ENCODE results near the gene GSTP1.
"Not testable (repeated sequence)": the region's sequence is repeated elsewhere in the genome, so short reads cannot be mapped to it uniquely, and the experiment has no call there.

Gene GSTP1

DNA sequence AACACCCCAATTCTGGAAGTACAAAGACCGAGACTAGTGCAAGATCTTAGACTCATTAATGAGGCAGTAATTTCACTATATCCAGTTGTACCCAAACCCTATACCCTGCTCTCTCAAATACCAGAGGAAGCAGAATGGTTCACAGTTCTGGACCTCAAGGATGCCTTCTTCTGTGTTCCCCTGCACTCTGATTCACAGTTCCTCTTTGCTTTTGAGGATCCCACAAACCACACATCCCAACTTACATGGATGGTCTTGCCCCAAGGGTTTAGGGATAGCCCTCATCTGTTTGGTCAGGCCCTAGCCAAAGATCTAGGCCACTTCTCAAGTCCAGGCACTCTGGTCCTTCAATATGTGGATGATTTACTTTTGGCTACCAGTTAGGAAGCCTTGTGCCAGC, 40.2 kb downstream of the GSTP1 start:
- not testable (repeated sequence) for H3K4me3 ChIP-seq (ENCODE audit: low read depth, low read length)

DNA sequence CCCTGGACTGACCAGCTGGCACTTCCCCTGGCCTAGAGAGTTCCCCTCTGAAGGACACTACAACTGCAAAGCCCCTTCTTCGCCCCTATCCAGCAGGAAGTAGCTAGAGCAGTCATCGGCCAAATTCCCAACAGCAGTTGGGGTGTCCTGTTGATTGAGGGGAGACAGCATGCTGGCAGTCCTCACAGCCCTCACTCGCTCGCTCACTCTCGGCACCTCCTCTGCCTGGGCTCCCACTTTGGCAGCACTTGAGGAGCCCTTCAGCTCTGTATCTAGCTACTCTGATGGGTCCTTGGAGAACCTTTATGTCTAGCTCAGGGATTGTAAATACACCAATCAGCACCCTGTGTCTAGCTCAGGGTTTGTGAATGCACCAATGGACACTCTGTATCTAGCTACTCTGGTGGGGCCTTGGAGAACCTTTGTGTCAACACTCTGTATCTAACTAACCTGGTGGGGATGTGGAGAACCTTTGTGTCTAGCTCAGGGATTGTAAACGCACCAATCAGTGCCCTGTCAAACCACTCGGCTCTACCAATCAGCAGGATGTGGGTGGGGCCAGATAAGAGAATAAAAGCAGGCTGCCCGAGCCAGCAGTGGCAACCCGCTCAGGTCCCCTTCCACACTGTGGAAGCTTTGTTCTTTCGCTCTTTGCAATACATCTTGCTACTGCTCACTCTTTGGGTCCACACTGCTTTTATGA, 42.7 kb downstream of the GSTP1 start:
- not testable (repeated sequence) for H3K4me3 ChIP-seq (ENCODE audit: low read depth, low read length)

DNA sequence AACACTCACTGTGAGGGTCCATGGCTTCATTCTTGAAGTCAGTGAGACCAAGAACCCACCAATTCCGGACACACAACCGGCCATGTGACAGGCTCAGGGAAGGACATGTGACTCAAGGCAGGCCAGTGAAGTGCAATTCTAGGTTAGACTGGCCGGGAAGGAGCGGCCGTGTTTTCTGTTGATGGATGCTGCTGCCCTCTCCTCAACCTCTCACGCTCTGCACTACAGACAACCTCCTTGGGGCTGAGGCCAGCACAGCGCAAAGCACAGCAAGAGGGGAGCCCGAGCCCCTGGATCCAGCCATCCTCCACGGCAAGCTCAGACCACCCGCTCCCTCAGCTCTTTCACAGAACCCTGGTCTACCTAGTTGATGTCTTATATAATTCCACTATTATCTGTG, 43.4 kb downstream of the GSTP1 start:
- TF ChIP-seq, protein P1, sequence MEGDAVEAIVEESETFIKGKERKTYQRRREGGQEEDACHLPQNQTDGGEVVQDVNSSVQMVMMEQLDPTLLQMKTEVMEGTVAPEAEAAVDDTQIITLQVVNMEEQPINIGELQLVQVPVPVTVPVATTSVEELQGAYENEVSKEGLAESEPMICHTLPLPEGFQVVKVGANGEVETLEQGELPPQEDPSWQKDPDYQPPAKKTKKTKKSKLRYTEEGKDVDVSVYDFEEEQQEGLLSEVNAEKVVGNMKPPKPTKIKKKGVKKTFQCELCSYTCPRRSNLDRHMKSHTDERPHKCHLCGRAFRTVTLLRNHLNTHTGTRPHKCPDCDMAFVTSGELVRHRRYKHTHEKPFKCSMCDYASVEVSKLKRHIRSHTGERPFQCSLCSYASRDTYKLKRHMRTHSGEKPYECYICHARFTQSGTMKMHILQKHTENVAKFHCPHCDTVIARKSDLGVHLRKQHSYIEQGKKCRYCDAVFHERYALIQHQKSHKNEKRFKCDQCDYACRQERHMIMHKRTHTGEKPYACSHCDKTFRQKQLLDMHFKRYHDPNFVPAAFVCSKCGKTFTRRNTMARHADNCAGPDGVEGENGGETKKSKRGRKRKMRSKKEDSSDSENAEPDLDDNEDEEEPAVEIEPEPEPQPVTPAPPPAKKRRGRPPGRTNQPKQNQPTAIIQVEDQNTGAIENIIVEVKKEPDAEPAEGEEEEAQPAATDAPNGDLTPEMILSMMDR (IDR thresholded peaks at IDR 0.05; ENCODE audit: low read depth, low read length): no peak
- H3K4me3 ChIP-seq (ENCODE audit: low read depth, low read length): no peak overlapping the region

DNA sequence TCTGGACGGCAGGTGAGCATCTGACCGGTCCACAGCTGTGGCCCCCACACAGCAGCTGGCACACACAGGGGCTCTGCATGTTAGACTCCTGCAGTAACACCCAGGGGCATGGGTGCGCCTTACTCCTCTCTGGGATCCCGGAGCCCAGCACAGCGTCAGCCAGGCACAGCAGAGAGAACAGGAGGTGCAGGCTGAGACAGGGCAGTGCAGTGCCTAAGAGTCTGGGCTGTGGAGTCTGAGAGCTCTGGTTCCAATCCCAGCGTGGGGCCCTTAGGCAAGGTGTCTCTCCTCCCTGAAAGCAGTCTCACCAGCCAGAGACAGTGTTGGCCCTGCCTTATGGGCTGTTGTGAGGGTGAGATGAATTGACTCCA, 43.8 kb downstream of the GSTP1 start:
- no peak overlapping the region for H3K4me3 ChIP-seq (ENCODE audit: low read depth, low read length)
- TF ChIP-seq, protein P1 (IDR thresholded peaks at IDR 0.05; ENCODE audit: low read depth, low read length): no peak

DNA sequence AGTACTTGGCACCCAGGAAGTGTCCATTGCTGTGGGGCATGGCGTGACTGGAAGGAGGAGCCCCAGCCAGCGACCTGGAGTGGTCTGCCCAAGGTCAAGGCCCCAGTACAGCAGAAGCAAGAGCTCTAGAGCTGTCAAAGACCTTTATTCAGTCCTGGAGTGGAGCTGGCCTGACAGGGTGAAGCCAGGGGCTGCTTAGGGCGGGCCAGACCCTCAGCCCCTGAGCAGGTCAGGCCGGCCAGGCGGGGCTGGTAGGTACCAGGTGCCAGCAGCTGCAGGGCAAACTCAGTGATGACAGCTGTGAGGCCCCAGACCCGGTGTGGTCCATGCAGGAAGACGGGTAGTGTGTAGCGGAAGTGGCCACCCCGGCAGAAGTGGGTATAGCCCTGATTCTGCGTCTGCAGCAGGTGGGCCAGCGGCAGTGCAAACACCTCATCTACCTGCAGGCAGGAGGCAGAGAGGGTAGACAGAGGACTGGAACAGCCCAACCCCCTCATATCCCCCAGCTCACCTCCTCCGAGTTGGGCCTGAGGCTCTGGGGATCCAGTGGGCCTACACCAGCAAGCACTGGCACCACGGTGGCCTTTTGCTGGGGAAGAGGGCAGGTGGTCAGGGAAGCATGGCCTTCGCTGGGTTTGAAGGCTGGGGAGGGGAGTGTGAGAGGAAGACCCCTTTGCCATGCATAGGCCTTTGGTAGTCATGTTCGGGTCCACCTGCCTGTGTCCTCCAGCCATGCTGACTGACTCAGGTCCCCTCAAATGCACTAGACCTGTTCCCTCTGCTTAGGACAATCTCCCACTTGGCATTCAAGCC, 44.4 kb downstream of the GSTP1 start:
- TF ChIP-seq, protein P1 (IDR thresholded peaks at IDR 0.05; ENCODE audit: low read depth, low read length): no peak
- H3K4me3 ChIP-seq (ENCODE audit: low read depth, low read length): no peak overlapping the region

DNA sequence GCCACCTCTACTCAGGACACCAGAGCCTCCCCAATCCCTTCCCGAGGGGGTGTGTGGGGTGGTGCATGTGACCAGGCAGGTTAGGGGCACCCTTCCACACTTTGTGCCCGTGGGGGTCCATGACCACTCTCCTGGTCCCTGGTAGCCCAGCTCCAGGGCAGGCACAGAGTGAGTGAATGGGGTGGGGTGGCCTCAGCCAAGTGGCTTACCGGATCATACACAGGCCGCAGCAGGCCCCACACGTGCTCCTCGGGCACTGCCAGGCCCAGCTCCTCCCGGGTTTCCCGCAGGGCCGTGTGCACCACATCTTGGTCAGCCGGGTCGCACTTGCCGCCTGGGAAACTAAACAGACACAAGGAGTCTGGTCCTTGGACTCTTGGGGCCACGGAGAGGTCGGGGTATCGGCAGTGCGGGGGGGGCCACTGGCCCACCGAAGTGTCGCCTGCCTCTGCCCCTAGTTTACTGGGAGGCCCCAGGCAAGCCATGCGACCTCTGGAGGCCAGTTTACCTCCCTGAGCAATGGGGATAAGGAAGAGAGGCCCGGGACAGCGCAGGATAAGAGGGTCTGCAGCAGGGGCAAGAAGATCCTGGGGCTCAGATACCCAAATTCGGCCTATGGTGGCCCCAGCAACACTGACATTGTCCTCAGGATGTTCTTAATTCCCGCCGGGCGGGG, 45.2 kb downstream of the GSTP1 start:
- TF ChIP-seq, protein P1 (IDR thresholded peaks at IDR 0.05; ENCODE audit: low read depth, low read length): peak; percentile 73; the same call in 1 of the 2 replicates
- peak overlapping the region; percentile 59 for H3K4me3 ChIP-seq (ENCODE audit: low read depth, low read length)

DNA sequence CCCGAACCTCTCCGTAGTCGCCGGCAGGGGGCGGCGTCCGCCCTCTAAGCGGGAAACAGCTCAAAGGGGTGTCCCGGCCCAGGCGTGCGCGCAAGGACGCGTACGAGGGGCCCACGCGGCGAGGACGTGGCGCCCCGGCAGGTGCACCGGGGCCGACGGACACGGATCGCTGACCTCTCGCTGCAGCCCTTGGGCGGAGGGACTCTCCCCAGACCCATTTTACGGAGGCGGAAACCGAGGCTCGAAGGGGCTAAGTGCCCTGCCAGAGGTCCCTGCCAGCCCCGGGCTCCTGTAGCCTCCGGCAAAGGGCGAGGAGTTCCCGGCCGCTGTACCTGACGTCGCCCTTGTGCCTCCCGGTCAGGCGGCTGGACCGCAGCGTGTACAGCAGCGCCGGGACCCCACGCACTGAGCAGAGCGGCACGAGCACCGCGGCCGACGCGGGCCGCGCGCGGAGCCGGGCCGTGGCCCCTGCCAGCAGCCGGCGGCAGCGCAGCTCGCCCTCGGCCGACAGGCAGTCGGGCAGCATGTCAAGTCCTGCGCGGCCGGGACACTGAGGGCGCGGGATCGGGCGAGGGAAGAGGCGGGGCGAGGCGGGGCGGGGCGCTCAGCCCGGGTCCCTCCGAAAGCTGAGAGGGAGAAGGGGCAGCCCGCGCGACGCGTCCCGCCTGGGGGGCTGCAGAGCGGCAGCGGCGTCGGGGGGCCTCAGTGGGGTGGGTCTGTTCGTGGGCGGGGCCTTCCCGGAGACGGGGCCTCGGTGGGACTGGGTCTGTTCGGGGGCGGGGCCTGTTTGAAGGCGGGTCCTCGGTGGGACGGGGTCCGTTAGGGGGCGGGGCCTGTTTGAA, 46.0 kb downstream of the GSTP1 start, which contains the start of gene NUDT8:
Gene NUDT8 (minus strand): TSS at position 552 of the 842 bp plus-strand sequence. CDS start 26 bp downstream, at position 526.
- H3K4me3 ChIP-seq (ENCODE audit: low read depth, low read length): peak within 1 kb of the TSS; percentile 72
- TF ChIP-seq, protein P1 (IDR thresholded peaks at IDR 0.05; ENCODE audit: low read depth, low read length): no peak; the same call in 1 of the 2 replicates
